K562 (cell line): ENCODE data around the gene NTRK1. TPM values are rescaled to one million over a fixed set of nuclear protein-coding genes. Genes with fewer than 3 reads are reported as not detected.
A peak's percentile ranks its signal among the peaks of the same experiment; 100 is the strongest.

Experiments
- ARID1B ChIP-seq: fragments of 450-650 bp; IDR thresholded peaks from 2 replicates; pipeline ENCODE4 v1.6.1; 2016; ENCODE audit warnings: antibody characterized with exemption, mild to moderate bottlenecking, inconsistent platforms
- DIDO1 ChIP-seq: fragments of 450-650 bp; IDR thresholded peaks from 2 replicates; pipeline ENCODE4 v1.6.1; 2016; ENCODE audit warnings: low read depth, missing biosample characterization, missing genetic modification characterization
- KDM4B ChIP-seq, 2 experiments: fragments of 450-650 bp in 1 of 2; sonication (generic) in 1 of 2; IDR thresholded peaks; 2 replicates each; pipeline ENCODE4 v1.6.1; 2016 to 2017; ENCODE audit warnings: borderline replicate concordance in 2 of 2, antibody characterized with exemption in 1 of 2, low read depth in 1 of 2, mild to moderate bottlenecking in 1 of 2
- NCOR1 ChIP-seq: fragments of 450-650 bp; IDR thresholded peaks from 2 replicates; pipeline ENCODE4 v1.6.1; 2016; ENCODE audit warnings: mild to moderate bottlenecking, moderate library complexity
- PCBP2 ChIP-seq: fragments of 200-400 bp; formaldehyde crosslinking; IDR thresholded peaks from 2 replicates; pipeline ENCODE4 v1.6.1; 2018; ENCODE audit warnings: low read length, low read depth, mild to moderate bottlenecking, moderate library complexity; ENCODE audit not compliant: poor library complexity, severe bottlenecking
- SMAD4 ChIP-seq: fragments of 250-450 bp; sonication (Bioruptor Pico); conservative IDR thresholded peaks from 2 replicates; pipeline ENCODE4 v1.8.0; 2021; ENCODE audit warnings: inconsistent platforms, mild to moderate bottlenecking, moderate library complexity
- SRSF3 ChIP-seq: fragments of 200-400 bp; formaldehyde crosslinking; IDR thresholded peaks from 2 replicates; pipeline ENCODE4 v1.6.1; 2016; ENCODE audit warnings: mild to moderate bottlenecking, low read length, moderate library complexity; ENCODE audit not compliant: insufficient read depth
- TBP ChIP-seq: optimal IDR thresholded peaks from 2 replicates; pipeline ENCODE3; 2011; ENCODE audit warnings: low read depth, low read length, improper control_type of control experiment
- ZNF778 ChIP-seq: fragments of 450-650 bp; formaldehyde crosslinking; IDR thresholded peaks from 2 replicates; pipeline ENCODE4 v1.4.0; 2020; ENCODE audit warnings: mild to moderate bottlenecking, moderate library complexity
- polyA plus RNA-seq, 8 experiments: library from polyadenylated mRNA; depleted of rRNA in 4 of 8; stranded (reverse) in 5 of 8; unstranded in 3 of 8; fragments of >200 nt; fragmentation: Nextera tagmentation in 2 of 8; fragmentation: Illumina TruSeq in 1 of 8; extraction: Ambion mirVana in 2 of 8; extraction: Trizol in 1 of 8; gene quantifications; 2 replicates each; pipeline versions ENCODE4 v1.2.1 to v1.2.3, GENCODE V29; 2011 to 2014; ENCODE audit warnings: inconsistent platforms in 1 of 8, missing spikeins in 1 of 8
- total RNA-seq, 7 experiments: library from RNA; depleted of rRNA in 6 of 7; stranded (reverse); fragments of >200 nt in 6 of 7; fragmentation: Illumina TruSeq in 2 of 7; extraction: Trizol in 2 of 7; gene quantifications; 2 replicates each; pipeline versions ENCODE4 v1.2.1 to v1.2.3, GENCODE V29; 2011 to 2021; ENCODE audit warnings: low replicate concordance in 1 of 7
- TF ChIP-seq, protein P1 (sequence below): sonication (generic); formaldehyde crosslinking; IDR thresholded peaks from 2 replicates; pipeline ENCODE4 v1.8.0; 2022; ENCODE audit warnings: mild to moderate bottlenecking, missing genetic modification reagents
- TF ChIP-seq, protein P2 (sequence below): fragments of 200-800 bp; sonication (Bioruptor generic); IDR thresholded peaks from 2 replicates; pipeline ENCODE4 v1.6.1; 2017; ENCODE audit warnings: missing genetic modification characterization, missing compliant biosample characterization
- TF ChIP-seq, protein P3 (sequence below): fragments of 250-450 bp; sonication (Bioruptor Pico); IDR thresholded peaks from 2 replicates; pipeline ENCODE4 v1.4.0; 2020
- TF ChIP-seq, protein P4 (sequence below): fragments of 200-800 bp; sonication (Bioruptor generic); IDR thresholded peaks from 2 replicates; pipeline ENCODE4 v1.6.1; 2016; ENCODE audit warnings: missing genetic modification characterization, missing compliant biosample characterization

The NTRK1 gene
- total and polyA plus RNA-seq, 9 of the 15 experiments (the other 6 are each of a cell fraction or from before 2014, with no cell fraction given) = 0.46 to 30.0 (median 7.9) TPM

DNA sequence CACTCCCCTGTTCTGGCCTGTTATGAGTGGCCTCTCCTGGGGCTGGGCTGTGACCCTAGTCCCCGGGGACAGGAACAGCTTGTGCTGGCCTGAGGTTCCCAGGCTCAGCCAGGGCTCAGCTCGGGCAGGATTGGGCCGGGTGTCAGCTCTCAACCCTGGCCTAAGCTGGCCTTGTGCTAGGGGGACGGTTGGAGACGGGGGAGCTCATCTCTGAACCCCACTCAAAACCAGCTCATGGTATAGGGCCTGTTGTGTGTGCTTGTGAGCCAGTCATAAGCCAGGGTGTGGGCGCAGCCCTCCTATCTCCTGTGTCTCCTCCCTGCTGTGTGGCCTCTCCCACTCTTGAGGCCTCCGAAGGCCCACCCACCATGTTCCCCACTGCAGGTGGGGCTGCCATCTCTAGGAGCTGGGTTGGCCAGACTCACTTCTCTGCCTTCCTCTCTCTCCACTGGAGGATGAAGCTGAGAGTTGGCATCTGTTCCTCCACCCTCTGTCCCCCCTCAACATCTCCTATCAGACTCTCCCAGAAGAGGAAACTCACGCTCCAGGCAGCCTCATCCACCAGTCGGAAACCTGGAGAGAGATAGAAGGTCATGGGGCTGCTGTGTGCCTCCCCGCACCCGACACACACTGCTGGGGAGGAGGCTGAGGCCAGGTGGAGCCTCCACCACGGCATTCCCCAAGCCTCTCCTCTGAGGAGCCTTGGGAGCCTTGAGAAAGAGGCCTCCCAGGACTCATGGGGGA, 34.2 kb downstream of the NTRK1 start (continued):
- TF ChIP-seq, protein P1, sequence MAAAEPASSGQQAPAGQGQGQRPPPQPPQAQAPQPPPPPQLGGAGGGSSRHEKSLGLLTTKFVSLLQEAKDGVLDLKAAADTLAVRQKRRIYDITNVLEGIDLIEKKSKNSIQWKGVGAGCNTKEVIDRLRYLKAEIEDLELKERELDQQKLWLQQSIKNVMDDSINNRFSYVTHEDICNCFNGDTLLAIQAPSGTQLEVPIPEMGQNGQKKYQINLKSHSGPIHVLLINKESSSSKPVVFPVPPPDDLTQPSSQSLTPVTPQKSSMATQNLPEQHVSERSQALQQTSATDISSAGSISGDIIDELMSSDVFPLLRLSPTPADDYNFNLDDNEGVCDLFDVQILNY = no peak
- no peak; the same call in 1 of the 2 replicates for TF ChIP-seq SMAD4 (CRISPR knock-in tag)
- TF ChIP-seq NCOR1 = peak; percentile 88
- TF ChIP-seq, protein P2, sequence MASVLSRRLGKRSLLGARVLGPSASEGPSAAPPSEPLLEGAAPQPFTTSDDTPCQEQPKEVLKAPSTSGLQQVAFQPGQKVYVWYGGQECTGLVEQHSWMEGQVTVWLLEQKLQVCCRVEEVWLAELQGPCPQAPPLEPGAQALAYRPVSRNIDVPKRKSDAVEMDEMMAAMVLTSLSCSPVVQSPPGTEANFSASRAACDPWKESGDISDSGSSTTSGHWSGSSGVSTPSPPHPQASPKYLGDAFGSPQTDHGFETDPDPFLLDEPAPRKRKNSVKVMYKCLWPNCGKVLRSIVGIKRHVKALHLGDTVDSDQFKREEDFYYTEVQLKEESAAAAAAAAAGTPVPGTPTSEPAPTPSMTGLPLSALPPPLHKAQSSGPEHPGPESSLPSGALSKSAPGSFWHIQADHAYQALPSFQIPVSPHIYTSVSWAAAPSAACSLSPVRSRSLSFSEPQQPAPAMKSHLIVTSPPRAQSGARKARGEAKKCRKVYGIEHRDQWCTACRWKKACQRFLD (CRISPR knock-in tag) = peak; percentile 71; the same call in 1 of the 2 replicates
- TF ChIP-seq PCBP2 = no peak
- TF ChIP-seq KDM4B (IDR thresholded peaks at IDR 0.05; ENCODE audit: borderline replicate concordance in 2 of 2, low read depth in 1 of 2) = no peak
- TF ChIP-seq DIDO1 (tag) = no peak
- TF ChIP-seq ARID1B = peak; percentile 88
- no peak for TF ChIP-seq ZNF778 (CRISPR knock-in tag)
- no peak for TF ChIP-seq TBP
- TF ChIP-seq, protein P3, sequence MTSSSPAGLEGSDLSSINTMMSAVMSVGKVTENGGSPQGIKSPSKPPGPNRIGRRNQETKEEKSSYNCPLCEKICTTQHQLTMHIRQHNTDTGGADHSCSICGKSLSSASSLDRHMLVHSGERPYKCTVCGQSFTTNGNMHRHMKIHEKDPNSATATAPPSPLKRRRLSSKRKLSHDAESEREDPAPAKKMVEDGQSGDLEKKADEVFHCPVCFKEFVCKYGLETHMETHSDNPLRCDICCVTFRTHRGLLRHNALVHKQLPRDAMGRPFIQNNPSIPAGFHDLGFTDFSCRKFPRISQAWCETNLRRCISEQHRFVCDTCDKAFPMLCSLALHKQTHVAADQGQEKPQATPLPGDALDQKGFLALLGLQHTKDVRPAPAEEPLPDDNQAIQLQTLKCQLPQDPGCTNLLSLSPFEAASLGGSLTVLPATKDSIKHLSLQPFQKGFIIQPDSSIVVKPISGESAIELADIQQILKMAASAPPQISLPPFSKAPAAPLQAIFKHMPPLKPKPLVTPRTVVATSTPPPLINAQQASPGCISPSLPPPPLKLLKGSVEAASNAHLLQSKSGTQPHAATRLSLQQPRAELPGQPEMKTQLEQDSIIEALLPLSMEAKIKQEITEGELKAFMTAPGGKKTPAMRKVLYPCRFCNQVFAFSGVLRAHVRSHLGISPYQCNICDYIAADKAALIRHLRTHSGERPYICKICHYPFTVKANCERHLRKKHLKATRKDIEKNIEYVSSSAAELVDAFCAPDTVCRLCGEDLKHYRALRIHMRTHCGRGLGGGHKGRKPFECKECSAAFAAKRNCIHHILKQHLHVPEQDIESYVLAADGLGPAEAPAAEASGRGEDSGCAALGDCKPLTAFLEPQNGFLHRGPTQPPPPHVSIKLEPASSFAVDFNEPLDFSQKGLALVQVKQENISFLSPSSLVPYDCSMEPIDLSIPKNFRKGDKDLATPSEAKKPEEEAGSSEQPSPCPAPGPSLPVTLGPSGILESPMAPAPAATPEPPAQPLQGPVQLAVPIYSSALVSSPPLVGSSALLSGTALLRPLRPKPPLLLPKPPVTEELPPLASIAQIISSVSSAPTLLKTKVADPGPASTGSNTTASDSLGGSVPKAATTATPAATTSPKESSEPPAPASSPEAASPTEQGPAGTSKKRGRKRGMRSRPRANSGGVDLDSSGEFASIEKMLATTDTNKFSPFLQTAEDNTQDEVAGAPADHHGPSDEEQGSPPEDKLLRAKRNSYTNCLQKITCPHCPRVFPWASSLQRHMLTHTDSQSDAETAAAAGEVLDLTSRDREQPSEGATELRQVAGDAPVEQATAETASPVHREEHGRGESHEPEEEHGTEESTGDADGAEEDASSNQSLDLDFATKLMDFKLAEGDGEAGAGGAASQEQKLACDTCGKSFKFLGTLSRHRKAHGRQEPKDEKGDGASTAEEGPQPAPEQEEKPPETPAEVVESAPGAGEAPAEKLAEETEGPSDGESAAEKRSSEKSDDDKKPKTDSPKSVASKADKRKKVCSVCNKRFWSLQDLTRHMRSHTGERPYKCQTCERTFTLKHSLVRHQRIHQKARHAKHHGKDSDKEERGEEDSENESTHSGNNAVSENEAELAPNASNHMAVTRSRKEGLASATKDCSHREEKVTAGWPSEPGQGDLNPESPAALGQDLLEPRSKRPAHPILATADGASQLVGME (CRISPR knock-in tag) = no peak
- no peak for TF ChIP-seq SRSF3
- TF ChIP-seq, protein P4, sequence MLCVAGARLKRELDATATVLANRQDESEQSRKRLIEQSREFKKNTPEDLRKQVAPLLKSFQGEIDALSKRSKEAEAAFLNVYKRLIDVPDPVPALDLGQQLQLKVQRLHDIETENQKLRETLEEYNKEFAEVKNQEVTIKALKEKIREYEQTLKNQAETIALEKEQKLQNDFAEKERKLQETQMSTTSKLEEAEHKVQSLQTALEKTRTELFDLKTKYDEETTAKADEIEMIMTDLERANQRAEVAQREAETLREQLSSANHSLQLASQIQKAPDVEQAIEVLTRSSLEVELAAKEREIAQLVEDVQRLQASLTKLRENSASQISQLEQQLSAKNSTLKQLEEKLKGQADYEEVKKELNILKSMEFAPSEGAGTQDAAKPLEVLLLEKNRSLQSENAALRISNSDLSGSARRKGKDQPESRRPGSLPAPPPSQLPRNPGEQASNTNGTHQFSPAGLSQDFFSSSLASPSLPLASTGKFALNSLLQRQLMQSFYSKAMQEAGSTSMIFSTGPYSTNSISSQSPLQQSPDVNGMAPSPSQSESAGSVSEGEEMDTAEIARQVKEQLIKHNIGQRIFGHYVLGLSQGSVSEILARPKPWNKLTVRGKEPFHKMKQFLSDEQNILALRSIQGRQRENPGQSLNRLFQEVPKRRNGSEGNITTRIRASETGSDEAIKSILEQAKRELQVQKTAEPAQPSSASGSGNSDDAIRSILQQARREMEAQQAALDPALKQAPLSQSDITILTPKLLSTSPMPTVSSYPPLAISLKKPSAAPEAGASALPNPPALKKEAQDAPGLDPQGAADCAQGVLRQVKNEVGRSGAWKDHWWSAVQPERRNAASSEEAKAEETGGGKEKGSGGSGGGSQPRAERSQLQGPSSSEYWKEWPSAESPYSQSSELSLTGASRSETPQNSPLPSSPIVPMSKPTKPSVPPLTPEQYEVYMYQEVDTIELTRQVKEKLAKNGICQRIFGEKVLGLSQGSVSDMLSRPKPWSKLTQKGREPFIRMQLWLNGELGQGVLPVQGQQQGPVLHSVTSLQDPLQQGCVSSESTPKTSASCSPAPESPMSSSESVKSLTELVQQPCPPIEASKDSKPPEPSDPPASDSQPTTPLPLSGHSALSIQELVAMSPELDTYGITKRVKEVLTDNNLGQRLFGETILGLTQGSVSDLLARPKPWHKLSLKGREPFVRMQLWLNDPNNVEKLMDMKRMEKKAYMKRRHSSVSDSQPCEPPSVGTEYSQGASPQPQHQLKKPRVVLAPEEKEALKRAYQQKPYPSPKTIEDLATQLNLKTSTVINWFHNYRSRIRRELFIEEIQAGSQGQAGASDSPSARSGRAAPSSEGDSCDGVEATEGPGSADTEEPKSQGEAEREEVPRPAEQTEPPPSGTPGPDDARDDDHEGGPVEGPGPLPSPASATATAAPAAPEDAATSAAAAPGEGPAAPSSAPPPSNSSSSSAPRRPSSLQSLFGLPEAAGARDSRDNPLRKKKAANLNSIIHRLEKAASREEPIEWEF (CRISPR knock-in tag) = no peak
